ENCODE measurements around the gene STUM. TPM values are rescaled to one million over a fixed set of nuclear protein-coding genes. Genes with fewer than 3 reads are reported as not detected.

Gene STUM
- total RNA-seq, 5 donors from 2014 or later (not counting 1 experiment from before 2014, with no cell fraction given): 0.10 TPM; not detected in 4

- Histone ChIP-seq H3K27ac (ENCODE audit: low read length) (no peak overlapping the region), H3K36me3 (ENCODE audit: control insufficient read depth in 2 of 2, extremely low read depth in 1 of 2, insufficient read depth in 1 of 2, low read length in 1 of 2) (no peaks in the 10 kb centered on the region), H3K9me3 (no peaks in the 10 kb centered on the region), H3K4me3 (ENCODE audit: control insufficient read depth in 1 of 2, extremely low read depth in 1 of 2, low read length in 1 of 2) (no peak overlapping the region), H3K4me1 (ENCODE audit: control insufficient read depth in 1 of 2, extremely low read depth in 1 of 2, insufficient read depth in 2 of 2, low read length in 2 of 2) (no peaks in the 10 kb centered on the region), H3K27me3 (replicated peaks in 1 of 2; ENCODE audit: control insufficient read depth in 2 of 2, extremely low read depth in 1 of 2, insufficient read depth in 2 of 2, low read length in 1 of 2) (peaks cover 0 to 15% of the 10 kb centered on the region in 2 experiments)
- Mint-ChIP-seq H3K4me1 (no peaks in the 10 kb centered on the region), H3K9me3 (no peaks in the 10 kb centered on the region), H3K4me3 (no peak overlapping the region), H3K36me3 (peaks cover 3% of the 10 kb centered on the region), H3K27ac (no peak overlapping the region), H3K27me3 (peaks cover 16 to 25% of the 10 kb centered on the region in 2 donors)
- ATAC-seq (replicated peaks in 1 of 4): no peak
- POLR2A ChIA-PET: no interaction called here
- no peak for DNase-seq
- CTCF ChIA-PET: no interaction called here
- 100% methylated on average over 1 of the region's 2 CpGs for WGBS (ENCODE audit: insufficient coverage)
These were observed 36.4 kb upstream of the STUM start for GRCh38 chr1:226512076-226512728.

- WGBS (ENCODE audit: insufficient coverage): no CpG with 5 or more reads among the region's 3 CpGs
- H3K4me1 ChIP-seq (ENCODE audit: control insufficient read depth in 1 of 2, extremely low read depth in 1 of 2, insufficient read depth in 2 of 2, low read length in 2 of 2): no peaks in the 10 kb centered on the region
- CTCF ChIA-PET: no interaction called here
- H3K4me3 Mint-ChIP-seq: no peak overlapping the region
- no peaks in the 10 kb centered on the region for H3K4me1 Mint-ChIP-seq
- H3K27ac ChIP-seq (ENCODE audit: low read length): no peak overlapping the region
- no peaks in the 10 kb centered on the region for H3K36me3 Mint-ChIP-seq
- no peak overlapping the region for H3K27ac Mint-ChIP-seq
- H3K9me3 Mint-ChIP-seq: no peaks in the 10 kb centered on the region
- DNase-seq (no peak), ATAC-seq (replicated peaks in 1 of 4) (no peak)
- H3K9me3 ChIP-seq: no peaks in the 10 kb centered on the region
- H3K4me3 ChIP-seq (ENCODE audit: control insufficient read depth in 1 of 2, extremely low read depth in 1 of 2, low read length in 1 of 2): no peak overlapping the region
- peaks cover 15 to 21% of the 10 kb centered on the region in 2 donors for H3K27me3 Mint-ChIP-seq
- peaks cover 0 to 25% of the 10 kb centered on the region in 2 experiments for H3K27me3 ChIP-seq (replicated peaks in 1 of 2; ENCODE audit: control insufficient read depth in 2 of 2, extremely low read depth in 1 of 2, insufficient read depth in 2 of 2, low read length in 1 of 2)
- no peaks in the 10 kb centered on the region for H3K36me3 ChIP-seq (ENCODE audit: control insufficient read depth in 2 of 2, extremely low read depth in 1 of 2, insufficient read depth in 1 of 2, low read length in 1 of 2)
- POLR2A ChIA-PET: no interaction called here
These were observed 30.2 kb upstream of the STUM start for GRCh38 chr1:226518375-226518774.

GRCh38 chr1:226519135-226519534 lies 29.4 kb upstream of the STUM start:
- CTCF ChIA-PET: interaction anchor here in 1 of 2 donors (0.6 kb wide), 1 partner anchor 88 kb away, joined by 3 read pairs; no protein-coding TSS in a partner anchor
- no peaks in the 10 kb centered on the region for H3K4me1 Mint-ChIP-seq

GRCh38 chr1:226519716-226520598 lies 28.6 kb upstream of the STUM start:
- no peak overlapping the region for H3K27ac Mint-ChIP-seq
- CTCF ChIA-PET: interaction anchor here in 1 of 2 donors (0.6 kb wide), 1 partner anchor 87 kb away, joined by 3 read pairs; no protein-coding TSS in a partner anchor
- 96% methylated on average over 7 of the region's 13 CpGs for WGBS (ENCODE audit: insufficient coverage)

More at GRCh38 chr1:226519135-226519534, 29.4 kb upstream of the STUM start:
- POLR2A ChIA-PET: no interaction called here
- H3K27ac Mint-ChIP-seq: no peak overlapping the region
- no peaks in the 10 kb centered on the region for H3K36me3 ChIP-seq (ENCODE audit: control insufficient read depth in 2 of 2, extremely low read depth in 1 of 2, insufficient read depth in 1 of 2, low read length in 1 of 2)
- no peak overlapping the region for H3K4me3 Mint-ChIP-seq
- peaks cover 0 to 29% of the 10 kb centered on the region in 2 experiments for H3K27me3 ChIP-seq (replicated peaks in 1 of 2; ENCODE audit: control insufficient read depth in 2 of 2, extremely low read depth in 1 of 2, insufficient read depth in 2 of 2, low read length in 1 of 2)
- no peaks in the 10 kb centered on the region for H3K9me3 Mint-ChIP-seq
- H3K4me1 ChIP-seq (ENCODE audit: control insufficient read depth in 1 of 2, extremely low read depth in 1 of 2, insufficient read depth in 2 of 2, low read length in 2 of 2): no peaks in the 10 kb centered on the region
- H3K9me3 ChIP-seq: no peaks in the 10 kb centered on the region
- no peak overlapping the region for H3K27ac ChIP-seq (ENCODE audit: low read length)
- WGBS (ENCODE audit: insufficient coverage): no CpG with 5 or more reads among the region's 1 CpG
- peaks cover 11 to 21% of the 10 kb centered on the region in 2 donors for H3K27me3 Mint-ChIP-seq
- DNase-seq: no peak
- no peak overlapping the region for H3K4me3 ChIP-seq (ENCODE audit: control insufficient read depth in 1 of 2, extremely low read depth in 1 of 2, low read length in 1 of 2)
- no peak for ATAC-seq (replicated peaks in 1 of 4)
- no peaks in the 10 kb centered on the region for H3K36me3 Mint-ChIP-seq

GRCh38 chr1:226520640-226521355 lies 27.8 kb upstream of the STUM start:
- Mint-ChIP-seq H3K9me3 (peaks cover 0 to 5% (median 4%) of the 10 kb centered on the region in 3 donors), H3K27ac (no peak overlapping the region), H3K4me3 (no peak overlapping the region), H3K36me3 (no peaks in the 10 kb centered on the region), H3K27me3 (peaks cover 11 to 21% of the 10 kb centered on the region in 2 donors), H3K4me1 (no peaks in the 10 kb centered on the region)
- DNase-seq (no peak), ATAC-seq (replicated peaks in 1 of 4) (no peak)
- Histone ChIP-seq H3K27me3 (replicated peaks in 1 of 2; ENCODE audit: control insufficient read depth in 2 of 2, extremely low read depth in 1 of 2, insufficient read depth in 2 of 2, low read length in 1 of 2) (peaks cover 0 to 27% of the 10 kb centered on the region in 2 experiments), H3K9me3 (no peaks in the 10 kb centered on the region), H3K27ac (ENCODE audit: low read length) (no peak overlapping the region), H3K4me1 (ENCODE audit: control insufficient read depth in 1 of 2, extremely low read depth in 1 of 2, insufficient read depth in 2 of 2, low read length in 2 of 2) (no peaks in the 10 kb centered on the region), H3K36me3 (ENCODE audit: control insufficient read depth in 2 of 2, extremely low read depth in 1 of 2, insufficient read depth in 1 of 2, low read length in 1 of 2) (no peaks in the 10 kb centered on the region), H3K4me3 (ENCODE audit: control insufficient read depth in 1 of 2, extremely low read depth in 1 of 2, low read length in 1 of 2) (no peak overlapping the region)
- 82% methylated on average over 3 of the region's 9 CpGs for WGBS (ENCODE audit: insufficient coverage)
- ChIA-PET POLR2A (no interaction called here), CTCF (no interaction called here)

More at GRCh38 chr1:226519716-226520598, 28.6 kb upstream of the STUM start:
- H3K36me3 ChIP-seq (ENCODE audit: control insufficient read depth in 2 of 2, extremely low read depth in 1 of 2, insufficient read depth in 1 of 2, low read length in 1 of 2): no peaks in the 10 kb centered on the region
- H3K9me3 ChIP-seq: no peaks in the 10 kb centered on the region
- POLR2A ChIA-PET: no interaction called here
- ATAC-seq (replicated peaks in 1 of 4) (no peak), DNase-seq (no peak)
- Mint-ChIP-seq H3K4me3 (no peak overlapping the region), H3K4me1 (no peaks in the 10 kb centered on the region), H3K9me3 (peaks cover 0 to 5% (median 4%) of the 10 kb centered on the region in 3 donors), H3K36me3 (no peaks in the 10 kb centered on the region), H3K27me3 (peaks cover 11 to 21% of the 10 kb centered on the region in 2 donors)
- H3K4me1 ChIP-seq (ENCODE audit: control insufficient read depth in 1 of 2, extremely low read depth in 1 of 2, insufficient read depth in 2 of 2, low read length in 2 of 2): no peaks in the 10 kb centered on the region
- H3K27ac ChIP-seq (ENCODE audit: low read length): no peak overlapping the region
- peaks cover 0 to 29% of the 10 kb centered on the region in 2 experiments for H3K27me3 ChIP-seq (replicated peaks in 1 of 2; ENCODE audit: control insufficient read depth in 2 of 2, extremely low read depth in 1 of 2, insufficient read depth in 2 of 2, low read length in 1 of 2)
- H3K4me3 ChIP-seq (ENCODE audit: control insufficient read depth in 1 of 2, extremely low read depth in 1 of 2, low read length in 1 of 2): no peak overlapping the region
